ENCODE results near the gene VDR. TPM values are rescaled to one million over a fixed set of nuclear protein-coding genes. Genes with fewer than 3 reads are reported as not detected.

The VDR gene
- total RNA-seq, 1 donor from 2014 or later: 41.6 TPM

DNA sequence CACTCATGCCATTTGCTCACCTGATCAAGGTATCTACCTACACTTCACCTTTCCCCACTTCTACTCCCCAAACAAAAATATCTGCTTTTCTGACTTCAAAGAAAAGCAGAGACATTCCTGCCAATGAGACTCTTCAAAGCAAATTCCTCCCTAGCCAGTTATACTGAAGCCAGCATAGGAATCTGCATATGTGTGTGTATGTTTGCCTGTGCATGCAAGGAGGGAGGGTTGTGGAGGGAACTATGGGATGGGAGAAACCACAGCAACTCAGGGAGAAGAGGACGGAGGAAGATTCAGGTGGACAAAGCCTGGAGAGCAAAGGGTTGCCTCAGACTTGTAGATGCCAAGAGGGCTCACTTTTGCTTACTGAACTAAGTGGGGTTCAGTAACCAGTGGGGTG, 26.4 kb upstream of the VDR start:
- intact Hi-C loops (cut with micrococcal nuclease): no loop called here

DNA sequence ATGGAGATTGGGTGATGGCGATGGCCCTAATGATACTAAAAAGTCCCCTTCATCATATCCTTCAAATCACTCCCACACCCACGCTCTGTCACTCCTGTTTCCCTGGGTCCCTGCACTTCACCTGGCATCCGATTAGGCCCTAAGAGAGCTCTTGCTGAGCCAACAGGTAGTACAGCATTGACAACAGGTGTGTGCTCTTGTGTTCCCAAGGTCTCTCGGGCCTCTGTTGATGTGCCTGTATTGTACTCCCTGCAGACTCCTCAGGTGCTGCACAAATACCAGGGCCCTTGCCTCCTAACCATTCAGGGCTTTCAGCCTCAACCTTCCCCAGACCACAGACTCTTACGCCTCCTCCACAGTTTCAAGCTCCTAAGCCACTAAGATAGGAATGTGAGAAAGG, 25.8 kb upstream of the VDR start:
- intact Hi-C loops (cut with micrococcal nuclease): no loop called here

DNA sequence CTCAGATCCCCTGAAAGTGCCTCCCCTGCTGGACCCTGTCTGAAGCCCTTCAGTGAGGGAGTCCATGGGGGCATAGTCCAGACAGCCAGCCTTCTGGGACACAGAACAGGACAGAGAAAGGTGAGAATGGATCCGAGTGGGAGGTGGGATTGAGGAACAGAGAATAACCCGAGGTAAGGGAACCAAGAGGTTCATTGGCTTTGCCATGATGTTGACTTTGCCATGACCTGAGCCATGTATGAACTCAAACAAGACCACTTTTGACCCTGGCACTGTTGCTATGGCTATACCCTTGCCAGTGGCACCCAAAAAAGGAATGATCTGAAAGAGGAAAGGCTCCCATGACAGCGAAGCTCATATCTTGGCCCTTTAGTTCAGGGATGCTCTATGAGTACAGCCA, 22.6 kb upstream of the VDR start:
- intact Hi-C loops (cut with micrococcal nuclease): no loop called here

DNA sequence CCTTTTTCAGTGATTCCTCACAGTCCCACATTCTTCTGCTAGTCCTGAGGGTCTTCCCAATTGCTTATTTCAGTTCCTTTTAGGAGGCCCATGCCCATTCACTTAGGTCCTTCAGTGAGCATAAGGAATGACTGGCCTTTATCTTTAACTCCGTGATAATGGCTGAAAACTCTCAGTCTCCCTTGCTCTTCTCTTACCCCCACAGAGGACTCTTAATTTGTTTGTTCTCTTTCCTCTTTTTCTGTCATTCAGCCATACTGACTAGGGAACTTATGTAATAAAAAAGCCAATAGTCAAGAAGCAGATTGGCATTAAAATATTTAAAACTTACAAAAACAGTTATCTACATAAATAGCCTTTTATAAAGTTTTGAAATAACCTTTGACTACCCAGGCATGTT, 17.1 kb upstream of the VDR start:
- intact Hi-C loops (cut with micrococcal nuclease): no loop called here

DNA sequence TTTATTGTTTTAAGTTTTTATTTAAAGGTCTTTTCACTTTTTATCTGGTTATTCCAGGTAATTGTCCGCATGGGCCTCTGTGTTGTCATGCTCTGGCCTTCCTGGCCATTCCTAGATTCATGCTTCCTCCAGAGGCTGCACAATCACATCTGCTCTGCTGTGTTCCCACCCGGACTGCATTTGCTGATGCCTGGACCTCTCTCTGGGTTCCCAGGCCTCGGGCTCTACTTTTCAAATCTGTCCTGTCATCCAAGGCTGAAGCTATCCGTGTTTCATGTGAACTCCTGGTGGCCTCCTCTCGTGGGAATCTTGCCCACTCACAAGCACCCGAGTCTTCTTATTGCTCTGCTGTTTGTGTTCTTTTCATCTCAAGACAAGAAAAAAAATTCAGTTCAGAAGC, 16.1 kb upstream of the VDR start:
- intact Hi-C loops (cut with micrococcal nuclease): no loop called here

DNA sequence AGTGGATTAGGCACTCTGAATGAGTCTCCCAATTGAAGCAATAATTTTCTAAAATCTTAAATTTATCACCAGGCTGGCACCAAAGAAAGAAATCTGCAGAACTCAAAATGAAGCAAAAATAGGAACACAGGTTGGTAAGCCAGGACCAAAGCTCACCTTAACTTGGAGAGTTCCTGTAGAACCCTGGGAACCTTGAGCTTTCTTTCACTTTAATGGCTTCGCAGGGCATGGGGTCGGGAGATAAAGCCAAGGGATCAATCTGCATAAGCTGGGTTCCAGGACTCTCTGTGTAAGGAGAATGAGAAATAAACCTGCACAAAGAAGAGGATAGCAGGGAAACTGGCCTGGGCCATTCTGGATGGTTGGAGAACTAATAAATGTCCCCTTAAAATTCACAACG, 8.3 kb upstream of the VDR start:
- intact Hi-C loops (cut with micrococcal nuclease): no loop called here

DNA sequence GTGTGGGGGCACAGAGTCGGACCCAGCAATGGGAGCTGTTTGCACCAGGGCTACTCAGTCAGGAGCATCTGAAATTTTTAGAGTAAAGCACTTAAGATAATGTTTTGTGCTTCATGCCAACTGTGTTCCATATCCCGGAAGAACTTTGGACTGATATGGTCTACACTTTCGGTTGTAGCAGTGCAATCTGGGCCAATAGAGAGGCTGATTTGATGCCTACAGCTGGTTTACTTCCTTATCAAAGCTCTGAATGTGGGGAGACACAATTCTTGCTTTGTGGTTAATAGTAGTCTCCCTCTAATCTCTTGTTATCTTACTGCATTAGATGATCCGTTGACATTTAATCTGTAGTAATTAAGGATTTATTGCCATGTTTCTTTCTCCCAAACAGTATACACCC, 7.8 kb upstream of the VDR start:
- intact Hi-C loops (cut with micrococcal nuclease): no loop called here

DNA sequence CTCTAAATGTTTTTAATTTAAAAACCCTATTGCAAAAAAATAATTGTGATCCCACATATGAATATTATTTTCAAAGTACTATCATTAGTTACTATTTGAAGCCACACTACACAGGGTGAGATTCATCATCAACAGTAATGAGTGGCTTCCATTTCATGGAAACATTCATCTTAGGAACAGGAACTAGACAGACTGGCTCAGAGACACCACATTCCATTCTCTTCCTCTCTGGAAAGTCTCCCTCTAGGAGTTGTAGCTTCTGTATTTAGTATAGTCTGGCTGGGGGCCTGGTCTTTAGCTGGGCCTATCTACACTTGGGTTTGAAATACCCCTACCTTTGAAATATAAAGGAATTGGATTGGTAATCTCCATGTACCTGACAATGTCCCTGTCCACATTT, 6.2 kb upstream of the VDR start:
- intact Hi-C loops (cut with micrococcal nuclease): no loop called here

DNA sequence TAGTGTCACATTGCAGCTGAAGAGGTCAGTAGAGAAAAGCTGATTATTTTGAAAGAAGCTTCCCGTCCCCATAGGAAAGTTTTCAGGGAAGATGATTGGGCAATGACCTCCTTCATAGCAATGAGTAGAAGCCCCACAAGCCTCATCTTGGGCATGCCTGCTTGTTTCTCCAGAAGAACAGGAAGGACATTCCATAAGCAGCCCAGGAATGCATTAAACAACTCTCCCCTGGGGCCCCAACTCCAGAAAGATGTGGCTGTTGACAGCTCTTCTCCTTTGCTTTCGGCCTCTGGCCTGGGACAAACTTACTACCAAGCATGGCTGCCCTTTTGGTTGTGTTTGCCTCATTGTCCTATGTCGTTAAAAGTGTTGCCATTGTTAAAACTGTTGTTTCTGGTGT, 5.7 kb upstream of the VDR start:
- intact Hi-C loops (cut with micrococcal nuclease): no loop called here

DNA sequence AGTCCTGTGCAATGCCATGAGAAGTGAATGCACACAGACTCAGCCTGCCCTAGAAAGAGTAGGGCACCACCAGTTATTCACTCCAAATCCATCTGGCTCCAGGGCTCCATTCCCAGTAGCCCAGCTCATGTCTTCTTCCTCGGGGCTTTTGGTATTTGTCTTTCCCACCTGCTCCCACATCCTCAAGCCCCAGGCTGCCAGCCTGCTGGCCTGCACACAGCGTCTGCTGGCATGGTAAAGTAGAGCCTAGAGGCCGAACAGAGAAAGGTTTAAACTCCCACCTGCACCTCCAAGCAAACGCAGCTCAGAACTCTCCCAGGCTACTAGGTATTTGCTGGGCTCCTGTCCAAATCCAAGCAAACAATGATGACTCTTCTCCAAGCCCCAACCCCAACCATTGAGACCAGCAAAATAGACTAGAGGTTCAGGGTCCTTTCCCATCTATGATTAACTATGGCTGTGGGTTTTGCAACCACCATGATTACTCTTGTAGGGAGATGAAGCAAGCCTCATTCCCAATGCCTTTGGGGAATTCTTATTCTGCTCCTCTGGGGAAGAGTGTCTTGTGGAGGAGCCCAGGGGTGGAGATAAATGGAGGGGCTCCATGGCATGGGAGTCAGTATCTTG, 5.2 kb upstream of the VDR start:
- intact Hi-C loops (cut with micrococcal nuclease): loop anchor here (10.0 kb wide), 1 partner anchor 195 kb away; the partner anchor contains the start of gene SENP1

DNA sequence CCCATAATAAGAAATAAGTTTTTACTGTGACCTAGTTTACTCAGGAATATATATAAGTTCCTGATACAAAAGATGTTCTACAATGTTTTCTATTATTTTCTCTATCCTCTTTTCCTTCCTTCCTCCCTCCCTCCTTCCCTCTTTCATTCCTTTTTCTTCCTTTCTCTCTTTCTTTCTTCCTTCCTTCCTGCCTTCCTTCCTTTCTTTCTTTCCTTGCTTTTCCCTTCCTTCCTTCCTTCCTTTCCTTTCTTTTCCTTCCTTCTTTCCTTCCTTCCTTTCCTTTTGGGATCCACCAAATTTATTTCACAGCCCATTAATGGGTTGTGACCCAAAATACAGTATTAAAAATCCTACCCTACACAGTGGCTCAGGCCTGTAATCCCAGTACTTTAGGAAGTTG, 3.9 kb upstream of the VDR start:
- intact Hi-C loops (cut with micrococcal nuclease): loop anchor here (10.0 kb wide), 1 partner anchor 196 kb away; the partner anchor contains the start of gene SENP1

DNA sequence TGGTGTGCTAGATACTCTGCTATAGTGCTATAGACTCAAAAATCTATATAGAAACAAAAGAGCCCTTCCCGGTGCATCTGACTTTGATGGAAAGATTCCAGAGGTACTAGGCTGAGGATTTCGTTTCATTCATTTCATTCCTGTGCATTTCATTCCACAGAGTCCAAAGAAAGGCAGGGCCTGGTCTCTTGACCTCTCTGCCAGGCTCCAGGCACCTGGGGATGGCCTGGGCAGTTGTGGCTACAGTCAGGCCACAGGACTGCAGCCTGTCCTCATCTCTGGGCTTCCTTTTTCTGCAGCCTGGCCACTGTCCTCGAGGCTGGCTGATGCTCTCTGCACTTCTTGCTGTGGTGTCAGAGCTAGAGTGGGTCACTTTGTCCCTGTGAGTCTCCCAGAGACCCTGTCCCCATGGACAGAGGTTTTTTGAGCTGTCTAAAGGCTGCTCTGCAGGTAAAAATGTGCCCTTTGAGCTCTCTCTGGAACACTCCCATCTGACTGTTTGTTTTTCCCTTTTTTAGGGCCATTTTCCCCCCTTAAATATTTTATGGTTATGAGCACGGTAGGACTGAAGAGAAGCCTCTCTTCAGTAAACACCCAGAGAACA, 3.2 kb upstream of the VDR start:
- intact Hi-C loops (cut with micrococcal nuclease): loop anchor here (10.0 kb wide), 1 partner anchor 197 kb away; the partner anchor contains the start of gene SENP1

DNA sequence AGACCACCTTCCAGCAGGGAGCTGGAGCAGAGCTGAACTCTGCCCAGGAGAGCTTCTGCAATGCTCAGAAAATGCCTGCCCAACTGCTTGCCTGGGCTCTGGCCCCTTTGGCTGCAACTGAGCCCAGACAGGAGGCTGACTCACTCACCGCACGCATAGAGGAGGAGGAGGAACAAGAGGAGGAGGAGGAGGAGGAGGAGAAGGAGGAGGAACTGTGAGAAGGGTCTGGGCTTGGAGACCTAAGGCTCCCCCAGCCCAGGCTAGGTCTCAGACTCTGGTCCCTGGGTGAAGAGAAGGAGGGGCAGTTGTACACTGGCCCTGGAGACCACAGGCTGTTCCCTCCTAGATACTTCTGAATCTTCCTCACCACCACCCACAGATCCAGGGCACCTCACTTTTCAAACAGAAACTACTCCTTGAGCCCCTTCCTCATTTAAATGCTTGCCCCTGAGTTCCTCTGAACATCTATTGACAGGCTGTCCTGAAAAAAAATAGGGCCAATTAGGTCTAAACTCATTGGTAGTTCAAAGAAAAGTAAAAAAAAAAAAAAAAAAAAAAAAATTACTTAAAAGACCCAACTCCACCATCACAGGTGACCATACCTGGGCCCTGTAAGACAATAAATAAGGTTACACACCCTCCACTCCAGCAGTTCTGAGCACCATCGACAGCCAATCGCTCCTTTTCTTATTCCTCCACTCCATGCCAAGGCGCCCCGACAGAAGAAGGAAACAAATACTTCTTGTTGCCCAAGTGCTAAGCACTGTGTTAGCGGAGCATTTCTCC, 674 bp downstream of the VDR start:
- intact Hi-C loops (cut with micrococcal nuclease): loop anchor here (1.0 to 10.0 kb wide), 7 partner anchors 15 to 253 kb away; partner anchors contain the start of genes ASB8, SENP1 and TMEM106C

DNA sequence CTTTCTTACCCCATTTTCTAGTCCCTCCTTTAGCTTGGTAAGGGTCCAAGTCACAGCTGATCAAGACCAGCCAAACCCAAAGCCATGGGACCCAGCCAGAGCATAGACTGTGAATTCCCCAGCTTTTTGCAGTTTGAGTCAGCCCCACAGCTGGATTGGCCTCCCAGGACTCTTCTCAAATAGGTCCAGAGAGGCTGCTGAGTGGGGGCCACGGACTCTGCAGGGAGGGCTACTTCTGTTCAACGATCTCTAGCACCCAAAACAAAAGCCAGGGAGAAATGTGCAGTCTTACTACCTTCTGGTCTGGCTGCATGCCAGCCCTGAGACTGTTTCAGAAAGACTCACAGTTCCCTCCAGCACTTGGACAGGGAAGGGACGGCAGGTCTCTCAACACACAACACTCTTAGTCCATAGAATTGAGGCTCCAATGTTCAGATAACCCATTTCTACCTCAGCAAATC, 1.6 kb downstream of the VDR start:
- intact Hi-C loops (cut with micrococcal nuclease): loop anchor here (5.0 to 10.0 kb wide), 3 partner anchors 36 to 254 kb away; partner anchors contain the start of genes ASB8 and SENP1

DNA sequence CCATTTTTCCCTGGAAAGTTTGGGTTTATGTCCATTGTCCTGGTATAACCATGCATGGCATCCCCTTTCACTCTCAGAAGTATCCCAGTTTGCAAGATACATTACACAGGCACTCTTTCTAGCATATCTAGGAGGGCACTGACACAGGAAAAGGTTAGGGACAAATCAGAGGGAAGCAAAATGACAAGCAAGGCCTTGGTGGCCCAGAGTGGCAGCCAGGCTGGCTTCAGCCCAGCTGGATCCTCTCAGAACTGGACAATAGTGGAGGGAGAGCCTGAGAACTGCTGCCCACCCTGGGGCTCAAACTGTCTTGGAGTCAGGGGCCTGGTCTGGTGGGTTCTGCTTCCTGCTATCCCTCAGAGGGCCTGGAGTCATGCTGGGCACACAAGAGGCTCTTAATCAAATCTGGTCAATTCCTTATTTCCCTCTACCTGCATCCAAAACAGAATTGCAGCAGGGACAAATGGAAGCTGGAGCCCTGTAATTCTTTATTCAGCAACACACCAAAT, 2.6 kb downstream of the VDR start:
- intact Hi-C loops (cut with micrococcal nuclease): loop anchor here (5.0 to 10.0 kb wide), 3 partner anchors 35 to 255 kb away; partner anchors contain the start of genes ASB8 and SENP1

DNA sequence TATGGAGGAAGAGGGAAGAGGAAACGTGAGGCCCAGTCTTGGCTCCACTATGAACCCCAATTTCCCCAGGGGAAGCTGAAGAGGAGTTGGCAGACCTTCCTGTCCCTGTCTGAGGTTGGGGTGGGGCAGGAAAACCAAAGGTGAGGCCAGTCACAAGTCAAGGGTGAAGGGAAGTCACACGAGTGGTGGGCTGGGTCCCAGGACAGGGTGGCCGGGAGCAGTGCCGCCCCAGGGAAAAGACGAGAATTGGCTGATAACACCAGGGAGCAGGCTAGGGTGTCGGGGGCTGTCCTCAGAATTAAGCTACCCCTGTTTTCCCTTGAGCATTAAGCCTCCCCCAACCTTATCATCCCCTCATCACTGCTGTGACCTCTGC, 3.1 kb downstream of the VDR start:
- intact Hi-C loops (cut with micrococcal nuclease): loop anchor here (5.0 to 10.0 kb wide), 3 partner anchors 34 to 256 kb away; partner anchors contain the start of genes ASB8 and SENP1

DNA sequence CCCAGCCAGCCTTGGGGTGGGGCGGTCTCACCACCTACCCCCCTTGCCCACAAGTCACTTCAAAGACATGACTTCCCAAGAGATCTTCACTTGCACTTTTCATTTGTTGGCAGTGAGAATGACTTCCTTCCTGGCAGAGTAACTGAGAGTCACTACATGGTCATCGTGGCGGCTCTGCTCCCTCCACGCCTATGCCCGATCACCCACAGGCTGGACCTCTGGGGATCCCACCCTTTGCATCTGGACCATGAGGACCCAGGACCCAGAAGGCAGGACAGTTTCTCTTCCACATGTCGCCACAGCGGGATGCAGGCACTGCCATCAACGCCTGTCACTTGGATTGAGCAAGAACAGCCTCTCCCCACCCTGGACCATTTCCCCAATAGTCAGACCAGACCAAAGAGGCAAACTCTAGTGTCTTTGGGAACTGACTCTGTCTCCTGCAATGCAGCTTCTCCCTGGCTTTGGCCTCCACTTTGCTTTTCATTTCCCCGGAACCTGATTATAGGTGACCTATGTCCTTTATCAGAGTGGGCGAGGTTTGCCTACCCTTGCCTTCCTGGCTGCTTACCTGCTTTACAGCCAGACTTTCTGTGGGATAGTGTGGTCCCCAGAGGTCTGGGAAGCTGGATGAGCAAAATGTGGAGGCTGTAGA, 3.6 kb downstream of the VDR start:
- intact Hi-C loops (cut with micrococcal nuclease): loop anchor here (5.0 to 10.0 kb wide), 3 partner anchors 34 to 256 kb away; partner anchors contain the start of genes ASB8 and SENP1

DNA sequence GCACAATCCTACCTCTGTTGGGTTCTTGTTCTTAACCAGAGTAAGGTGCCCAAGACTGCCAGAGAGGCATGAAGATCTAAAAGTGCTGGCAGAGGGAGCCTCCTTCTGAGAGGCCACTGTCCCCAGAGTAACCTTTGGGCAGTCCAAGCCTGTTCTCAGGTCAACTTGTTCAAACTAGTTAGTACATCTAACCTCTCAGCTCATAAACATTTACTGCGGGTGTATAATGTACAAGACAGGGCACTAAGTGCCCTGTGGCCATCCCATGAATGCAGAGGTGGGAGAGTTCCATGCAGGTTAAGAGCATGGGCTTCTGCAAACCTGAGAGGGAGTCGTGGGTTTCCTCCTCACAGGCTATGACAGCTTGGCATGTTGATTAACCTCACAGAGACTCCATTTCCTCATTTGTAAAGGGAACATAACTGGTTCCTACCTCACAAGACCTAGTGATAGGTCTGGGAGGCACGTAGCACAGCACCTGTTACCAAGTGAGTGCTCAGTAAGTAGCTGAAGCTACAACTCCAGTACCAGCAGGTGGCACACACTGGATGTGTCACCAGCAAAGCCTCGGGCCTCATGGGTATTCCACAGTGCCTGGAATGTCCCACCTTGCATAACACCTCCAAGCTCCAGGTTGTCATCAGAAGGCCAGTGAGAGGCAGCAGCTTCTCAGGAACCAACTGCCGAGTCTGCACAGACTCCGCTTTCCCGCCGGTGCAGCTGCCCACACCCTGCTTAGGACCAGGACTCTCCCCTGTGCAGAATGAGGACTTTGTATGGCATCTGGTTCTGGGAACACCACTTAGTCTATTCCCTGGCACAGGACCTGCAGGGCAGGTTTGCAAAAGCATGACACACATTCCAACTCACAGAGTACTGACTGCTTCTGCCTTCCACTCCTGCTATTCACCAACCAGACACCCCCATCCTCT, 4.4 kb downstream of the VDR start:
- intact Hi-C loops (cut with micrococcal nuclease): loop anchor here (5.0 to 10.0 kb wide), 3 partner anchors 33 to 257 kb away; partner anchors contain the start of genes ASB8 and SENP1

DNA sequence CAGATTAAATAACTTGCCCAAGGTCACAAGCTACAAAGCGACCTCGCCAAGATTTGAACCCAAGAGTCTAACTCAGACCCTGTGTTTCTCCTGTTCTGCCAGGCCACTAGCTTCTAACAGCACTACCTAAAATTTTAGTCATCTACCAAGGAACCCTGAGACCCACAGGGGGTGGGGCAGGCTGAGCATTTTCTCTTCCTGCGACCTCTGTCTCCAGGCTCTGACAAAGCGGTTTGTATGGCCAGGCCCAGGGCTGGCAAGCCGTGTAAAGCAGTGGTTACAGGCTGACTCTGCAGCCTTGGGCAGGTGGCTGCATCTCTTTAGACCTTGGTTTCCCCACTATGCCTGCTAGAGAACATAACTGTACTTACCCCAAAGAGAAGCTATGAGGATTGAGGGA, 5.3 kb downstream of the VDR start:
- intact Hi-C loops (cut with micrococcal nuclease): no loop called here

DNA sequence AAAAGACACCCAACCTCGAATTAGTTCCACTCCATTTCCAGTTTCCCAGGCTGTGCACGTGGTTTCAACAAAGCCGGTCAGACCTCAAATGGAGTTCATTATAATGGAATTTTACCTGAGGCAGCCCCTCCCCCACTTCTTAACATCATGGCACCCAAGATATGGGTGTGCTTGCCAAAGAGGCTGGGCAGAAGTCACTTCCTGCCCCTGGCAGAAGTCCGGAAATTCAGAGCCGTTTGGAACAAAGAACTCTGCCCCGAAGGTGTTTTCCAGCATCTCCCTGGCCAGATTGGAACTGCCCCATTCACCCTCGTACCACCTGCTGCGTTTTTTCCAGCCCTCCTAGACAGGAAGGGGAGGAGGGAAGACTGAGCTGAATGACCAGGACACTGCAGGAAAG, 8.2 kb downstream of the VDR start:
- intact Hi-C loops (cut with micrococcal nuclease): no loop called here
